Mesenchymal stem cell (in vitro differentiated cells and primary cell): ENCODE measurements around the gene LRSAM1. TPM values are rescaled to one million over a fixed set of nuclear protein-coding genes. Genes with fewer than 3 reads are reported as not detected.

Source experiments
- DNase-seq: peaks from one replicate; pipeline ENCODE4 v3.0.0-alpha.2; 2013
- H2AFZ ChIP-seq: one replicate; pipeline ENCODE4 v1.6.1; 2013; ENCODE audit warnings: low read depth, mild to moderate bottlenecking, control low read depth, inconsistent platforms, low read length, moderate library complexity
- H2AK5ac ChIP-seq: 2 replicates; pipeline ENCODE4 v1.6.1; 2013; ENCODE audit warnings: low read length, moderate library complexity, mild to moderate bottlenecking, inconsistent platforms; ENCODE audit not compliant: severe bottlenecking
- H2BK120ac ChIP-seq: one replicate; pipeline ENCODE4 v1.6.1; 2013; ENCODE audit warnings: low read depth, mild to moderate bottlenecking, inconsistent platforms, low read length, moderate library complexity
- H2BK12ac ChIP-seq, 2 experiments: one replicate each; pipeline ENCODE4 v1.6.1; 2013; ENCODE audit warnings: inconsistent platforms in 2 of 2, low read length in 2 of 2, mild to moderate bottlenecking in 2 of 2, moderate library complexity in 2 of 2, control low read depth in 1 of 2
- H2BK15ac ChIP-seq: one replicate; pipeline ENCODE4 v1.6.1; 2013; ENCODE audit warnings: mild to moderate bottlenecking, low read depth, inconsistent platforms; ENCODE audit not compliant: poor library complexity, severe bottlenecking
- H2BK5ac ChIP-seq: 2 replicates; pipeline ENCODE4 v1.6.1; 2013; ENCODE audit warnings: low read depth, mild to moderate bottlenecking, low read length, control low read depth, inconsistent platforms; ENCODE audit not compliant: poor library complexity, severe bottlenecking
- H3K14ac ChIP-seq, 2 experiments: one replicate each; pipeline ENCODE4 v1.6.1; 2013; ENCODE audit warnings: inconsistent platforms in 2 of 2, low read length in 2 of 2, control low read depth in 1 of 2, mild to moderate bottlenecking in 1 of 2, moderate library complexity in 1 of 2
- H3K18ac ChIP-seq, 2 experiments: one replicate each; pipeline ENCODE4 v1.6.1; 2013; ENCODE audit warnings: inconsistent platforms in 2 of 2, low read length in 2 of 2, control low read depth in 1 of 2, low read depth in 1 of 2, mild to moderate bottlenecking in 1 of 2
- H3K23ac ChIP-seq, 2 experiments: one replicate each; pipeline ENCODE4 v1.6.1; 2013; ENCODE audit warnings: inconsistent platforms in 2 of 2, low read length in 2 of 2, mild to moderate bottlenecking in 2 of 2, moderate library complexity in 2 of 2, control low read depth in 1 of 2
- H3K27ac ChIP-seq: 2 replicates; pipeline ENCODE4 v1.5.1; 2013; ENCODE audit warnings: mild to moderate bottlenecking, moderate library complexity, low read length, control low read depth, inconsistent platforms; ENCODE audit not compliant: poor library complexity, severe bottlenecking
- H3K27me3 ChIP-seq, 2 experiments: 2 replicates each; pipeline versions ENCODE4 v1.6.1 to v1.7.0; 2013; ENCODE audit warnings: low read length in 2 of 2, mild to moderate bottlenecking in 2 of 2, moderate library complexity in 2 of 2, control low read depth in 1 of 2, inconsistent platforms in 1 of 2; ENCODE audit not compliant: control insufficient read depth in 1 of 2, insufficient read depth in 1 of 2
- H3K36me3 ChIP-seq, 2 experiments: 2 replicates each; pipeline versions ENCODE4 v1.6.1 to v1.7.0; 2013; ENCODE audit warnings: low read length in 2 of 2, control low read depth in 1 of 2, inconsistent platforms in 1 of 2, low read depth in 1 of 2, mild to moderate bottlenecking in 1 of 2; ENCODE audit not compliant: insufficient read depth in 2 of 2, control insufficient read depth in 1 of 2
- H3K4ac ChIP-seq, 2 experiments: one replicate each; pipeline ENCODE4 v1.6.1; 2013; ENCODE audit warnings: inconsistent platforms in 2 of 2, low read length in 2 of 2, mild to moderate bottlenecking in 2 of 2, moderate library complexity in 2 of 2, control low read depth in 1 of 2, low read depth in 1 of 2
- H3K4me1 ChIP-seq: 2 replicates; pipeline ENCODE4 v1.6.1; 2013; ENCODE audit warnings: low read depth, low read length, control low read depth; ENCODE audit not compliant: control insufficient read depth, insufficient read depth
- H3K4me2 ChIP-seq: 2 replicates; pipeline ENCODE4 v1.6.1; 2013; ENCODE audit warnings: low read length, mild to moderate bottlenecking, inconsistent platforms; ENCODE audit not compliant: poor library complexity, severe bottlenecking
- H3K4me3 ChIP-seq, 2 experiments: 2 replicates each; pipeline versions ENCODE4 v1.5.1 to v1.7.0; 2013; ENCODE audit warnings: low read length in 2 of 2, mild to moderate bottlenecking in 2 of 2, control low read depth in 1 of 2, low read depth in 1 of 2; ENCODE audit not compliant: insufficient read depth in 1 of 2
- H3K79me1 ChIP-seq: replicated peaks from 2 replicates; pipeline ENCODE4 v1.6.1; 2013; ENCODE audit warnings: mild to moderate bottlenecking, control low read depth, low read length, inconsistent platforms; ENCODE audit not compliant: poor library complexity, severe bottlenecking
- H3K9ac ChIP-seq: 2 replicates; pipeline ENCODE4 v1.7.0; 2013; ENCODE audit warnings: mild to moderate bottlenecking, low read length, moderate library complexity
- H3K9me3 ChIP-seq: 2 replicates; pipeline ENCODE4 v1.7.0; 2013; ENCODE audit warnings: mild to moderate bottlenecking, low read length; ENCODE audit not compliant: control insufficient read depth
- H4K8ac ChIP-seq: one replicate; pipeline ENCODE4 v1.6.1; 2013; ENCODE audit warnings: inconsistent platforms, mild to moderate bottlenecking, low read length, moderate library complexity
- H4K91ac ChIP-seq: one replicate; pipeline ENCODE4 v1.6.1; 2013; ENCODE audit warnings: mild to moderate bottlenecking, low read length, inconsistent platforms
- WGBS: methylation state at CpG from one replicate; pipeline ENCODE4 v1.1.7; 2013; ENCODE audit warnings: mixed read lengths; 5-methylcytosine and 5-hydroxymethylcytosine counted together
- polyA plus RNA-seq, 2 experiments: library from polyadenylated mRNA; stranded (reverse); fragments of 200-250 nt; gene quantifications; one replicate each; pipeline ENCODE4 v1.2.3, GENCODE V29; 2013

The LRSAM1 gene
- polyA plus RNA-seq (2013, experiment 1 of 2), result 7.9 TPM
- polyA plus RNA-seq (2013, experiment 2 of 2), result 7.2 TPM

GRCh38 chr9:127450830-127451607, at the start of gene LRSAM1, which contains the start of gene RPL12:
Gene LRSAM1, plus strand, starts transcription at chr9:127451510. Its CDS starts 3,018 bp downstream, at chr9:127454528.
Gene RPL12, minus strand, starts transcription at chr9:127451406. Its CDS starts 89 bp downstream, at chr9:127451317.
- whole genome bisulfite sequencing, result under 1% methylated on average over 71 of the region's 71 CpGs
- H3K27ac ChIP-seq, result peak within 1 kb of the TSS; percentile 85
- H3K27me3 ChIP-seq, result no peaks in the 10 kb centered on the region
- peak within 1 kb of the TSS; percentile 64 for H2BK15ac ChIP-seq
- H4K91ac ChIP-seq, result peak within 1 kb of the TSS; percentile 70
- peaks cover 56 to 62% of the 10 kb centered on the region in 2 experiments for H3K36me3 ChIP-seq
- peak within 1 kb of the TSS; percentile 55 for H2AK5ac ChIP-seq
- peak within 1 kb of the TSS; percentile 85 to 94 for H3K4me3 ChIP-seq
- no peaks in the 10 kb centered on the region for H3K9me3 ChIP-seq
- H2BK120ac ChIP-seq, result peak within 1 kb of the TSS; percentile 27
- H3K4me2 ChIP-seq, result peak within 1 kb of the TSS; percentile 87
- peak within 1 kb of the TSS in 1 of 2 experiments; percentile 60 for H2BK12ac ChIP-seq
- peaks cover 15% of the 10 kb centered on the region for H3K79me1 ChIP-seq
- H3K4ac ChIP-seq, result peak within 1 kb of the TSS in 1 of 2 experiments; percentile 91
- peak within 1 kb of the TSS; percentile 46 for H2BK5ac ChIP-seq
- peak within 1 kb of the TSS; percentile 40 to 86 for H3K18ac ChIP-seq
- H3K9ac ChIP-seq, result peak within 1 kb of the TSS; percentile 97
- peak within 1 kb of the TSS; percentile 46 for H2AFZ ChIP-seq
- H4K8ac ChIP-seq, result peak within 1 kb of the TSS; percentile 7
- peaks cover 14% of the 10 kb centered on the region for H3K4me1 ChIP-seq
- peak within 1 kb of the TSS in 1 of 2 experiments; percentile 88 for H3K14ac ChIP-seq
- H3K23ac ChIP-seq, result peak within 1 kb of the TSS in 1 of 2 experiments; percentile 47
- peak; percentile 96 for DNase-seq

GRCh38 chr9:127402401-127403090, 48.8 kb upstream of the LRSAM1 start:
- Histone ChIP-seq H3K36me3 (peaks cover 0 to 51% of the 10 kb centered on the region in 2 experiments), H2BK12ac (no peak overlapping the region), H3K27me3 (peaks cover 0 to 92% of the 10 kb centered on the region in 2 experiments), H3K4me2 (no peak overlapping the region), H4K91ac (no peak overlapping the region), H2BK120ac (no peak overlapping the region), H3K9me3 (no peaks in the 10 kb centered on the region), H2AK5ac (no peak overlapping the region), H3K9ac (no peak overlapping the region), H3K23ac (no peak overlapping the region), H4K8ac (no peak overlapping the region), H3K18ac (no peak overlapping the region), H3K4ac (no peak overlapping the region), H2BK5ac (no peak overlapping the region), H3K27ac (no peak overlapping the region), H2AFZ (no peak overlapping the region), H3K4me3 (no peak overlapping the region), H2BK15ac (no peak overlapping the region), H3K79me1 (peaks cover 11% of the 10 kb centered on the region), H3K14ac (no peak overlapping the region), H3K4me1 (peaks cover 20% of the 10 kb centered on the region)
- DNase-seq, result no peak
- WGBS, result 89% methylated on average over 16 of the region's 18 CpGs

GRCh38 chr9:127403507-127404192, 47.7 kb upstream of the LRSAM1 start:
- H3K4me3 ChIP-seq, result no peak overlapping the region
- peaks cover 0 to 90% of the 10 kb centered on the region in 2 experiments for H3K27me3 ChIP-seq
- no peaks in the 10 kb centered on the region for H3K9me3 ChIP-seq
- H2AK5ac ChIP-seq, result no peak overlapping the region
- H4K91ac ChIP-seq, result peak overlapping the region; percentile 43
- H3K4me2 ChIP-seq, result no peak overlapping the region
- H3K27ac ChIP-seq, result no peak overlapping the region
- peaks cover 12% of the 10 kb centered on the region for H3K4me1 ChIP-seq
- no peak overlapping the region for H2BK120ac ChIP-seq
- no peak overlapping the region for H4K8ac ChIP-seq
- WGBS, result 87% methylated on average over 22 of the region's 22 CpGs
- H3K9ac ChIP-seq, result no peak overlapping the region
- no peak overlapping the region for H3K4ac ChIP-seq
- H3K79me1 ChIP-seq, result peaks cover 8% of the 10 kb centered on the region
- no peak overlapping the region for H3K23ac ChIP-seq
- no peak overlapping the region for H3K18ac ChIP-seq
- H2BK5ac ChIP-seq, result no peak overlapping the region
- no peak overlapping the region for H3K14ac ChIP-seq
- H2BK12ac ChIP-seq, result no peak overlapping the region
- DNase-seq, result no peak
- H3K36me3 ChIP-seq, result peaks cover 0 to 51% of the 10 kb centered on the region in 2 experiments
- H2AFZ ChIP-seq, result no peak overlapping the region
- no peak overlapping the region for H2BK15ac ChIP-seq
